ENCODE measurements around the gene STN1.

DNA sequence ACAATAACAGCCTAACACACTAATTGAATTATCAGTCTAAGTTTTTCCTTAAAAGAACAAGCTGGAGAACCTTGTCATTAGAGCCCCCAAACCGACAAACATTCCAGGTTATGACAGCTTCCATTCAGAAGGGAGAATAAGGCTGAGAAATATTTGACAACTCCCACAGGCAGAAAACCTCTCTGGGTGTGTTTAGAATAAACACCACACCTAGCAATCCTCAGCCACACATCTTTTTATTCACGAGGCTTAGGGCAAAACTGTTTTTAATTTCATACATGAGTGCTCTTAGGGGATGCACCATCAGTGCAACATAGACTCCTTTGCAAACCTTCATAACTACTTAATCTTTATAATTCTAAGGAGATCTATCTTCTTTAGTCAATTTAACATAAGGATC lies 24.2 kb downstream of the STN1 start:
- TF ChIP-seq, protein P1, sequence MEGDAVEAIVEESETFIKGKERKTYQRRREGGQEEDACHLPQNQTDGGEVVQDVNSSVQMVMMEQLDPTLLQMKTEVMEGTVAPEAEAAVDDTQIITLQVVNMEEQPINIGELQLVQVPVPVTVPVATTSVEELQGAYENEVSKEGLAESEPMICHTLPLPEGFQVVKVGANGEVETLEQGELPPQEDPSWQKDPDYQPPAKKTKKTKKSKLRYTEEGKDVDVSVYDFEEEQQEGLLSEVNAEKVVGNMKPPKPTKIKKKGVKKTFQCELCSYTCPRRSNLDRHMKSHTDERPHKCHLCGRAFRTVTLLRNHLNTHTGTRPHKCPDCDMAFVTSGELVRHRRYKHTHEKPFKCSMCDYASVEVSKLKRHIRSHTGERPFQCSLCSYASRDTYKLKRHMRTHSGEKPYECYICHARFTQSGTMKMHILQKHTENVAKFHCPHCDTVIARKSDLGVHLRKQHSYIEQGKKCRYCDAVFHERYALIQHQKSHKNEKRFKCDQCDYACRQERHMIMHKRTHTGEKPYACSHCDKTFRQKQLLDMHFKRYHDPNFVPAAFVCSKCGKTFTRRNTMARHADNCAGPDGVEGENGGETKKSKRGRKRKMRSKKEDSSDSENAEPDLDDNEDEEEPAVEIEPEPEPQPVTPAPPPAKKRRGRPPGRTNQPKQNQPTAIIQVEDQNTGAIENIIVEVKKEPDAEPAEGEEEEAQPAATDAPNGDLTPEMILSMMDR (IDR thresholded peaks at IDR 0.05), result no peak
- TF ChIP-seq POLR2A (IDR thresholded peaks at IDR 0.05), result no peak
